Measurements from ENCODE around the gene ATP2C2. TPM values are rescaled to one million over a fixed set of nuclear protein-coding genes. Genes with fewer than 3 reads are reported as not detected.
"Not testable (repeated sequence)": the region's sequence is repeated elsewhere in the genome, so short reads cannot be mapped to it uniquely, and the experiment has no call there.

ATP2C2 gene
- total RNA-seq, 1 donor from 2014 or later: not detected

DNA sequence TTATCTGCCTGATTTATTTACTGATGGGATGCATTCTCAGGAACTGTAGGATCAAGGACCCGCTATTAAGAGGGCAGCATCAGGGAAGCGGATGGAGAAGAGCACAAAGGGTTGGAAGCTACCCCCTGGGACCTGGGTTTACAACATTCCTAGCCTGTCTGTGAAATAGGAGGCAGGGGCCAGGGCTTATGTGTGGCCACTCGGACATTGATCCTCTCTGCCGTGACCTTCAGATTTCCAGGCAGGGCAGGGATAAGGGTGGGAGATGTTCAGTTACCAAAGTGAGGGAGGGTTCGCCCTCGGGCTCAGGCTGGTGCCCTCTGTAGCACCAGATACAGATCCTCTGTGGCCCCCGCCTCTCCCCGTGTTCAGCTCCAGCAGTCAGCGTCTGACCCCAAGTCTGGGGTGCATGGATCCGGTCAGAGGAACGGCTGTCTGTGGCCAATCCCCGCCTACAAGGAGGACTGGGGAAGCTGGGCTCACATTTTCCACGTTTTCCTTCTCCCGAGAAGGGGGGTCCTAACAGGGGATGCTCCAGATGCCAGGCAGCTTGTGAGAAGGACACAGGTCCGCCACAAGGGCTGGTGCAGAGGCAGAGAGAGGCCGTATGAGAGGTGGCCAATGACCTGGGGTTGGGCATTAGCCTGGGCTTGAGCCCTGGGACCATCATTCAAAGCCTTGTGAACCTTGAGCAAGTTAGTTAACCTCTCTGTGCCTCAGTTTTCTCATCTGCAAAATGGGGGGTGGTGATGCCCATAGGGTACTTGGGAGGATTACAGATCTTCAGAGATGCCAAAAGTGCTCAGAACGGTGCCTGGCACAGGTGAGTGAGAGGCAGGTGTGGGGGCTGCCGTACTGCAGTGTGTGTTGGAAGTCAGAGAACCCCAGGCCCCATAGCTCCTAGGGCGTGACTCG, 48.3 kb downstream of the ATP2C2 start:
- Mint-ChIP-seq H3K4me1 (no peaks in the 10 kb centered on the region), H3K9me3 (no peaks in the 10 kb centered on the region), H3K27ac (no peak overlapping the region), H3K36me3 (ENCODE audit: low read depth) (no peaks in the 10 kb centered on the region), H3K4me3 (no peak overlapping the region), H3K27me3 (peaks cover 7% of the 10 kb centered on the region)
- ChIA-PET POLR2A (no interaction called here), CTCF (no interaction called here)
- ATAC-seq (ENCODE audit: low read depth) (no peak), DNase-seq (no peak)
- intact Hi-C loops (cut with micrococcal nuclease): no loop called here
- TF ChIP-seq, protein P1, sequence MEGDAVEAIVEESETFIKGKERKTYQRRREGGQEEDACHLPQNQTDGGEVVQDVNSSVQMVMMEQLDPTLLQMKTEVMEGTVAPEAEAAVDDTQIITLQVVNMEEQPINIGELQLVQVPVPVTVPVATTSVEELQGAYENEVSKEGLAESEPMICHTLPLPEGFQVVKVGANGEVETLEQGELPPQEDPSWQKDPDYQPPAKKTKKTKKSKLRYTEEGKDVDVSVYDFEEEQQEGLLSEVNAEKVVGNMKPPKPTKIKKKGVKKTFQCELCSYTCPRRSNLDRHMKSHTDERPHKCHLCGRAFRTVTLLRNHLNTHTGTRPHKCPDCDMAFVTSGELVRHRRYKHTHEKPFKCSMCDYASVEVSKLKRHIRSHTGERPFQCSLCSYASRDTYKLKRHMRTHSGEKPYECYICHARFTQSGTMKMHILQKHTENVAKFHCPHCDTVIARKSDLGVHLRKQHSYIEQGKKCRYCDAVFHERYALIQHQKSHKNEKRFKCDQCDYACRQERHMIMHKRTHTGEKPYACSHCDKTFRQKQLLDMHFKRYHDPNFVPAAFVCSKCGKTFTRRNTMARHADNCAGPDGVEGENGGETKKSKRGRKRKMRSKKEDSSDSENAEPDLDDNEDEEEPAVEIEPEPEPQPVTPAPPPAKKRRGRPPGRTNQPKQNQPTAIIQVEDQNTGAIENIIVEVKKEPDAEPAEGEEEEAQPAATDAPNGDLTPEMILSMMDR (IDR thresholded peaks at IDR 0.05): no peak

DNA sequence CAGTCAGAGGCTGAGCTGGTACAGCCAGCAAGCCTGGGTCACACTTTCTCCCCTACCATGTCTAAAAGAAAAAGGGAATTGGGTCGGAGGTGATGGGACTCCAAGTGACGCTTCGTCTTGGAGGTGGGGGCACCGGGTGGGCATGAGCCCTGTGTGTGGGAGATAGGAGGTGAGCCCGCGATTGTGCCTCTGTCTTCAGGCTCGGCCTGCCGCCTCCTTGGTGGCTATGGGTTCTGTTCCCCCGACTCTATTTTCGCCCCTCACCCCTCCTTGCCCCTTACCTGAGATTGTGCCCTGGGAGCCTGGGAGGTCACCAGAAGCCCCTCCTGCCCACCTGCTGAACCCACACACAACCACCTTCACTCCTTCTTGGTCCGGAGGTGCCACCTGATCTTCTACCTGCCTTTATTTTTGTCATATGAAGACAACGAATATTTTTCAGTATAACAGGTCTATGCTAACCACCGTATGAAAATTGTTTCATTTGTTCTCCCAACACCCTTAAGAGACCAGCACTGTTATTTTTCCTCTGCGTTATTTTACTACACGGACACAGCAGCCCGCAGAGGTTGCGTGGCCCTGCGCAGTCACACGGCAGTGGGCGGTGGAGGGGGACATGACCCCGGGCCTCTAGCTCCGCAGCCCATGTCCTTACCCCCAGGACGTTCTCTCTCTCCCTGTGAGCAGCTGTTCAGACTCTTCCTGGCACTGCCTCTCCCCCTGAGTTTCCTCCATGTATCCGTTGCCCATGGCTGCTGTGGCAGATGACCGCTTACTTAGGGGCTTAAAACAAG, 49.9 kb downstream of the ATP2C2 start:
- no peaks in the 10 kb centered on the region for H3K36me3 Mint-ChIP-seq (ENCODE audit: low read depth)
- no peaks in the 10 kb centered on the region for H3K4me1 Mint-ChIP-seq
- POLR2A ChIA-PET: no interaction called here
- peaks cover 7% of the 10 kb centered on the region for H3K27me3 Mint-ChIP-seq
- no peak for ATAC-seq (ENCODE audit: low read depth)
- DNase-seq: no peak
- H3K27ac Mint-ChIP-seq: no peak overlapping the region
- CTCF ChIA-PET: no interaction called here
- no peak overlapping the region for H3K4me3 Mint-ChIP-seq
- H3K9me3 Mint-ChIP-seq: no peaks in the 10 kb centered on the region
- TF ChIP-seq, protein P1 (IDR thresholded peaks at IDR 0.05): no peak
- intact Hi-C loops (cut with micrococcal nuclease): no loop called here

DNA sequence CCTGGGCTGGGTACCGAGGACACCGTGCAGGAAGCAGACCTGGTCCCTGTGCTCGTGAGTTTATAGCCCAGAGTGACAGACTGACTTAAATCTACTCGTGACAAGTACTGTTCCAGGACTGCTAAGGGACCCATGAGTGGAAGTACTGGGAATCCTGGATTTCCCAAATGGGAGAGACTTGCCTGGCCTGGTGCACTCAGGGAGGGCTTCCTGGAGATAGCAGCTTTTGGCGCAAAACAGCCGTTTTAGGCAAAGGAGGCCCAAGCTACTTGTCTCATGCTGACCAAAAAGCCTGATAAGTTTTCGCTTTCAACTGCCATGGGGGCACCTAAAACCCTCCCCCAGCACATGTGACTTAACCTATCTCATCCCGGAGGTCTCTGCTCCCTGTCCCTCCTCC, 51.4 kb downstream of the ATP2C2 start:
- H3K36me3 Mint-ChIP-seq (ENCODE audit: low read depth): no peaks in the 10 kb centered on the region
- intact Hi-C loops (cut with micrococcal nuclease): no loop called here
- H3K27ac Mint-ChIP-seq: no peak overlapping the region
- peaks cover 7% of the 10 kb centered on the region for H3K27me3 Mint-ChIP-seq
- ChIA-PET POLR2A (no interaction called here), CTCF (no interaction called here)
- TF ChIP-seq, protein P1 (IDR thresholded peaks at IDR 0.05): no peak
- no peak overlapping the region for H3K4me3 Mint-ChIP-seq
- ATAC-seq (ENCODE audit: low read depth) (no peak), DNase-seq (no peak)
- H3K4me1 Mint-ChIP-seq: no peaks in the 10 kb centered on the region
- peaks cover 6% of the 10 kb centered on the region for H3K9me3 Mint-ChIP-seq

DNA sequence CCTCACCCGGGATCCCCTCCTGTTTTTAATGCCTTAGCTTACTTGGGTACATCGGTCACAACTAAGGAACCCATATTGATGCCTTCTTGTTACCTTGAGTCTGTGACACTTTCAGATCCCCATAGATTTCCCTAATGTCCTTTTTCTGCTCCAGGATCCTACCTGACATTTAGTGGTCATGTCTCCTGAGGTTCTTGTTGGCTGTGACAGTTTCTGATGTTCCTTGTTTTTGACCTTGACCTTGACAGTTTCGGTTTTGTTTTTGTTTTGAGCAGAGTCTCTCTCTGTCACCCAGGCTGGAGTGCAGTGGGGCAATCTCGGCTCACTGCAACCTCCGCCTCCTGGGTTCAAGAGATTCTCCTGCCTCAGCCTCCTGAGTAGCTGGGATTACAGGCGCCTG, 52.2 kb downstream of the ATP2C2 start:
- DNase-seq; H3K4me3 Mint-ChIP-seq; POLR2A ChIA-PET; H3K9me3 Mint-ChIP-seq; CTCF ChIA-PET; H3K27me3 Mint-ChIP-seq; H3K4me1 Mint-ChIP-seq; intact Hi-C loops (cut with micrococcal nuclease); ATAC-seq (ENCODE audit: low read depth); H3K36me3 Mint-ChIP-seq (ENCODE audit: low read depth); H3K27ac Mint-ChIP-seq: not testable (repeated sequence)

DNA sequence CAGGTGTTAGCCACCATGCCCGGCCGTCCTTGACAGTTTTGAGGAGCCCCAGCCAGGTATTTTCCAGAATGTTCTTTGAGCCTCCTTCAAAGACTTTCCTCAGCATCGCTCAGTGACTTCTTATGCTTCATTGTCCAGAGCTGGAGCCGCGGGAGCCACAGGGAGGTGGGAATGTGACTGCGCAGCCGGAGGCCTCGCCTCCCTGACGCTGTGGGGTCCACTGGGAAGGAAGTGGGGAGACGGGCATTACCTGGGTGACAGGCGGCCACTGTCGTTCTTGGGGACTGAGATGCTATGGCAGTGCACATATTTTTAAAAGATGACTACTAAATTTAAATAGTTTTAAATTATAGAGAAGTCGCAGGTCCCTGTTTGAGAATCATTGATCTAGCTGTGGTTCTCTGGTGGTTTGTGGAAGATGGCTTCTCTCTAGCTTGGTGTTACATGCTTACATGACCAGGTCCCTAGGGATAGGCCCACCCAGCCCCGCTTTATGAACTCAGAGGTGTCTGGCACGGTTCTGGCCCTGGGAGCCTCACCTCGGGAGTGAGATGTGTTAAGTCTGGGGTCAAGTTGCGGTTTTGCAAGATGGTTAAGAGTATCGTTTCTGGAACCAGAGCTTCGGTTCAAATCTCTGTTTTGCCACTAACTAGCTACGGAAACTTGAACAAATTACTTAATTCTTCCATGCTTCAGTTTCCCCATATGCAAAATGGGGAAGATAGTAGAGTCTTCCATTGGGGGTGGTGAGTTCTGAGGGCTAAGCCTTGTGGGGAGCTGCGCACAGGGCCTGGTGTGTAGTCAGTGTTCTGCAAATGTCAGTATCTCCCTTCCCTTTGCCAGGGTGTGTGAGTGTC, 53.0 kb downstream of the ATP2C2 start:
- ATAC-seq (ENCODE audit: low read depth) (no peak), DNase-seq (no peak)
- ChIA-PET CTCF (no interaction called here), POLR2A (no interaction called here)
- H3K36me3 Mint-ChIP-seq (ENCODE audit: low read depth): no peaks in the 10 kb centered on the region
- peaks cover 7% of the 10 kb centered on the region for H3K27me3 Mint-ChIP-seq
- peaks cover 6% of the 10 kb centered on the region for H3K9me3 Mint-ChIP-seq
- intact Hi-C loops (cut with micrococcal nuclease): no loop called here
- H3K4me3 Mint-ChIP-seq: no peak overlapping the region
- TF ChIP-seq, protein P1 (IDR thresholded peaks at IDR 0.05): no peak
- no peaks in the 10 kb centered on the region for H3K4me1 Mint-ChIP-seq
- H3K27ac Mint-ChIP-seq: no peak overlapping the region

Data from activated B cell treated with CpG ODN at 0.5 μM for 24 hours (primary cell).